ENCODE measurements around the gene POU2F1.

DNA sequence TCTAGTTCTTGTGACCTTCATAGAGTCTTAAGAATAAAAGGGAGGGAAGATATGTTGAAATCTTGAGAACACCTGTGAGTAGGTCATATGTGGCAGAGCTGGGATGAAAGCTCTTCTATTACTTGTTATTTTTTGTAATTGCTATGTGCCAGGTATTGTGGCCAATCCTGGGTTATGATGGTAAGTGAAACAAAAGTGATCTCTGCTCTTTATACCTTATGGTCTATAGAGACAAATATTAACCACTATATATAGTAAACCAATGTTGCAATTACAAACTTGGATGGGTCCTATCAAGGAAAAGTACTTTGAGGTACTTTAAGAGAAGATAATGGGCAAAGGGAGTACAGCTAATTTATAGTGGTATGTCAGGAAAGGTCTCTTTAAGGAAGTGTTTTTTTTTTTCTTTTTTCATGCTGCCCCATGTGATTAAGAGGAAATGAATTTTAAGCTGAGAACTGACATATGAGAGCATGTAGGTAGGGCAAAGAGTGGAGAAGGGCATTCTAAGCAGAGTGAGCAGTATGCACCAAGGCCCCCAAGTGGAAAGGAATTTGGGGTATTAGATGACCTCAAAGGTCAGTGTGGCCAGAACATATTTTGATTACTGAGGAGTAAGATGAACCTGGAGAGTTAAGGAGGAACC is 43.3 kb downstream of the POU2F1 start:
- TF ChIP-seq, protein P1, sequence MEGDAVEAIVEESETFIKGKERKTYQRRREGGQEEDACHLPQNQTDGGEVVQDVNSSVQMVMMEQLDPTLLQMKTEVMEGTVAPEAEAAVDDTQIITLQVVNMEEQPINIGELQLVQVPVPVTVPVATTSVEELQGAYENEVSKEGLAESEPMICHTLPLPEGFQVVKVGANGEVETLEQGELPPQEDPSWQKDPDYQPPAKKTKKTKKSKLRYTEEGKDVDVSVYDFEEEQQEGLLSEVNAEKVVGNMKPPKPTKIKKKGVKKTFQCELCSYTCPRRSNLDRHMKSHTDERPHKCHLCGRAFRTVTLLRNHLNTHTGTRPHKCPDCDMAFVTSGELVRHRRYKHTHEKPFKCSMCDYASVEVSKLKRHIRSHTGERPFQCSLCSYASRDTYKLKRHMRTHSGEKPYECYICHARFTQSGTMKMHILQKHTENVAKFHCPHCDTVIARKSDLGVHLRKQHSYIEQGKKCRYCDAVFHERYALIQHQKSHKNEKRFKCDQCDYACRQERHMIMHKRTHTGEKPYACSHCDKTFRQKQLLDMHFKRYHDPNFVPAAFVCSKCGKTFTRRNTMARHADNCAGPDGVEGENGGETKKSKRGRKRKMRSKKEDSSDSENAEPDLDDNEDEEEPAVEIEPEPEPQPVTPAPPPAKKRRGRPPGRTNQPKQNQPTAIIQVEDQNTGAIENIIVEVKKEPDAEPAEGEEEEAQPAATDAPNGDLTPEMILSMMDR (conservative IDR thresholded peaks at IDR 0.05; ENCODE audit: low read length), result no peak
- no peak for TF ChIP-seq EZH2phosphoT487 (IDR thresholded peaks at IDR 0.05; ENCODE audit: borderline replicate concordance, low read depth, low read length)
